ENCODE data around the gene AQP12A.

DNA sequence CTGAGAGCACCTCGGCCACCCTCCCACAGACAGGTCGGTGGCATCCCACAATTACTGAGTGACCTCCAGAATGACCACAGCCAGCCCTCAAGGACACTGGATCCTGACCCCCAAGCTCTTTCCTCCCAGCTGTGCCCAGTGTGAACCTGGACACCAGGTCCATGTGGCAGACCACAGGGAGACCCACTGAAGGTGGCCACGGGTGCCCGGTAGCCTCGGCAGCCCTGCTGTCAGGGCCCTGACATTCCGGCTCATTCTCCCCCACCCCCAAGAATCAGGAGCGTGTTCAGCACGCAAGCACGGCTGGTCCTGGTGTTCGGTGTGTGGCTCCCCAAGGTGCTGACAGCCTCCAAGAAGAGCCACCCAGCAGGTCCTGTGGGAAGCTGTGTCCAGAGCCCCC, 32.8 kb downstream of the AQP12A start:
- TF ChIP-seq, protein P1, sequence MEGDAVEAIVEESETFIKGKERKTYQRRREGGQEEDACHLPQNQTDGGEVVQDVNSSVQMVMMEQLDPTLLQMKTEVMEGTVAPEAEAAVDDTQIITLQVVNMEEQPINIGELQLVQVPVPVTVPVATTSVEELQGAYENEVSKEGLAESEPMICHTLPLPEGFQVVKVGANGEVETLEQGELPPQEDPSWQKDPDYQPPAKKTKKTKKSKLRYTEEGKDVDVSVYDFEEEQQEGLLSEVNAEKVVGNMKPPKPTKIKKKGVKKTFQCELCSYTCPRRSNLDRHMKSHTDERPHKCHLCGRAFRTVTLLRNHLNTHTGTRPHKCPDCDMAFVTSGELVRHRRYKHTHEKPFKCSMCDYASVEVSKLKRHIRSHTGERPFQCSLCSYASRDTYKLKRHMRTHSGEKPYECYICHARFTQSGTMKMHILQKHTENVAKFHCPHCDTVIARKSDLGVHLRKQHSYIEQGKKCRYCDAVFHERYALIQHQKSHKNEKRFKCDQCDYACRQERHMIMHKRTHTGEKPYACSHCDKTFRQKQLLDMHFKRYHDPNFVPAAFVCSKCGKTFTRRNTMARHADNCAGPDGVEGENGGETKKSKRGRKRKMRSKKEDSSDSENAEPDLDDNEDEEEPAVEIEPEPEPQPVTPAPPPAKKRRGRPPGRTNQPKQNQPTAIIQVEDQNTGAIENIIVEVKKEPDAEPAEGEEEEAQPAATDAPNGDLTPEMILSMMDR (IDR thresholded peaks at IDR 0.05) = no peak
- no peak for TF ChIP-seq POLR2A (IDR thresholded peaks at IDR 0.05)

All from adrenal gland (tissue), 5 donors.